GM12872 (cell line): Measurements from ENCODE around the gene ARHGEF18.

Experiments
- CTCF ChIP-seq: IDR thresholded peaks from 3 replicates; pipeline ENCODE4 v1.5.1; 2011; ENCODE audit warnings: low read depth, mild to moderate bottlenecking, low read length, moderate library complexity; ENCODE audit not compliant: insufficient read depth

The ARHGEF18 gene

GRCh38 chr19:7377196-7377595 is 28.5 kb downstream of the ARHGEF18 start:
- TF ChIP-seq CTCF: no peak

GRCh38 chr19:7381073-7381390 is 32.3 kb downstream of the ARHGEF18 start:
- no peak for TF ChIP-seq CTCF

GRCh38 chr19:7382694-7383093 is 34.0 kb downstream of the ARHGEF18 start:
- TF ChIP-seq CTCF: no peak

- TF ChIP-seq CTCF: no peak
Observed at GRCh38 chr19:7383284-7383683, 34.5 kb downstream of the ARHGEF18 start.

GRCh38 chr19:7385062-7385461 is 36.3 kb downstream of the ARHGEF18 start:
- TF ChIP-seq CTCF: no peak

GRCh38 chr19:7386308-7386707 is 37.6 kb downstream of the ARHGEF18 start:
- no peak for TF ChIP-seq CTCF

- TF ChIP-seq CTCF: no peak
Observed at GRCh38 chr19:7386769-7387168, 38.0 kb downstream of the ARHGEF18 start.

- no peak for TF ChIP-seq CTCF
Observed at GRCh38 chr19:7391218-7391670, 42.5 kb downstream of the ARHGEF18 start.
